Vagina (tissue), 2 donors: ENCODE results near the gene SETBP1.

ENCODE experiments used
- POLR2A ChIP-seq, 2 donors: fragments of 450-650 bp; IDR thresholded peaks; one replicate each; pipeline ENCODE4 v1.6.1; 2017; ENCODE audit warnings: antibody characterized with exemption in 2 of 2, mild to moderate bottlenecking in 2 of 2, moderate library complexity in 2 of 2
- POLR2AphosphoS5 ChIP-seq, 2 donors: sonication (generic); formaldehyde crosslinking; IDR thresholded peaks; one replicate each; pipeline ENCODE4 v1.9.0; 2017; ENCODE audit warnings: antibody characterized with exemption in 2 of 2, mild to moderate bottlenecking in 2 of 2, low read depth in 1 of 2; ENCODE audit not compliant: insufficient read depth in 1 of 2
- TF ChIP-seq, protein P1 (sequence below), 3 experiments: fragments of 450-650 bp in 2 of 3; fragments of 200-600 bp in 1 of 3; sonication (generic) in 1 of 3; IDR thresholded peaks; one replicate each; pipeline ENCODE4 v1.5.1; 2017 to 2019; ENCODE audit warnings: antibody characterized with exemption in 3 of 3, mild to moderate bottlenecking in 2 of 3, moderate library complexity in 2 of 3

GRCh38 chr18:44636241-44636640 is 44.4 kb upstream of the SETBP1 start:
- TF ChIP-seq POLR2A (IDR thresholded peaks at IDR 0.05): no peak
- TF ChIP-seq, protein P1, sequence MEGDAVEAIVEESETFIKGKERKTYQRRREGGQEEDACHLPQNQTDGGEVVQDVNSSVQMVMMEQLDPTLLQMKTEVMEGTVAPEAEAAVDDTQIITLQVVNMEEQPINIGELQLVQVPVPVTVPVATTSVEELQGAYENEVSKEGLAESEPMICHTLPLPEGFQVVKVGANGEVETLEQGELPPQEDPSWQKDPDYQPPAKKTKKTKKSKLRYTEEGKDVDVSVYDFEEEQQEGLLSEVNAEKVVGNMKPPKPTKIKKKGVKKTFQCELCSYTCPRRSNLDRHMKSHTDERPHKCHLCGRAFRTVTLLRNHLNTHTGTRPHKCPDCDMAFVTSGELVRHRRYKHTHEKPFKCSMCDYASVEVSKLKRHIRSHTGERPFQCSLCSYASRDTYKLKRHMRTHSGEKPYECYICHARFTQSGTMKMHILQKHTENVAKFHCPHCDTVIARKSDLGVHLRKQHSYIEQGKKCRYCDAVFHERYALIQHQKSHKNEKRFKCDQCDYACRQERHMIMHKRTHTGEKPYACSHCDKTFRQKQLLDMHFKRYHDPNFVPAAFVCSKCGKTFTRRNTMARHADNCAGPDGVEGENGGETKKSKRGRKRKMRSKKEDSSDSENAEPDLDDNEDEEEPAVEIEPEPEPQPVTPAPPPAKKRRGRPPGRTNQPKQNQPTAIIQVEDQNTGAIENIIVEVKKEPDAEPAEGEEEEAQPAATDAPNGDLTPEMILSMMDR (IDR thresholded peaks at IDR 0.05): no peak
- TF ChIP-seq POLR2AphosphoS5 (IDR thresholded peaks at IDR 0.05; ENCODE audit: insufficient read depth in 1 of 2, low read depth in 1 of 2): no peak
